GM19324 (cell line): Measurements from ENCODE around the gene LSAMP.
"Not testable (repeated sequence)": the region's sequence is repeated elsewhere in the genome, so short reads cannot be mapped to it uniquely, and the experiment has no call there.

ENCODE experiments used
- ATAC-seq: cut with Tn5 transposase; IDR thresholded peaks from one replicate; pipeline ENCODE4 v1.9.1; 2021; ENCODE audit warnings: mild to moderate bottlenecking, moderate library complexity; ENCODE audit not compliant: unreplicated experiment, low FRiP score

Gene LSAMP

GRCh38 chr3:116254541-116254940 lies 190.7 kb downstream of the LSAMP start:
- ATAC-seq: no peak

GRCh38 chr3:116253511-116253910 lies 191.8 kb downstream of the LSAMP start:
- ATAC-seq: no peak

- no peak for ATAC-seq
Measured at GRCh38 chr3:116247605-116248004, 197.7 kb downstream of the LSAMP start.

- no peak for ATAC-seq
Measured at GRCh38 chr3:116246406-116246980, 198.8 kb downstream of the LSAMP start.

- ATAC-seq: no peak
Measured at GRCh38 chr3:116242825-116243224, 202.5 kb downstream of the LSAMP start.

GRCh38 chr3:116241677-116242076 lies 203.6 kb downstream of the LSAMP start:
- no peak for ATAC-seq

GRCh38 chr3:116240261-116240660 lies 205.0 kb downstream of the LSAMP start:
- ATAC-seq: no peak

- ATAC-seq: no peak
Measured at GRCh38 chr3:116238846-116239565, 206.3 kb downstream of the LSAMP start.

GRCh38 chr3:116233711-116234357 lies 211.5 kb downstream of the LSAMP start:
- no peak for ATAC-seq

- no peak for ATAC-seq
Measured at GRCh38 chr3:116230431-116231020, 214.8 kb downstream of the LSAMP start.

GRCh38 chr3:116226266-116226665 lies 219.0 kb downstream of the LSAMP start:
- ATAC-seq: no peak

GRCh38 chr3:116216761-116217160 lies 228.5 kb downstream of the LSAMP start:
- no peak for ATAC-seq

GRCh38 chr3:116211901-116212300 lies 233.4 kb downstream of the LSAMP start:
- no peak for ATAC-seq

- ATAC-seq: not testable (repeated sequence)
Measured at GRCh38 chr3:116208830-116209229, 236.5 kb downstream of the LSAMP start.

GRCh38 chr3:116200956-116201690 lies 244.2 kb downstream of the LSAMP start:
- no peak for ATAC-seq

- ATAC-seq: no peak
Measured at GRCh38 chr3:116199063-116199462, 246.2 kb downstream of the LSAMP start.

- no peak for ATAC-seq
Measured at GRCh38 chr3:116198087-116198486, 247.2 kb downstream of the LSAMP start.

- ATAC-seq: no peak
Measured at GRCh38 chr3:116192464-116192863, 252.8 kb downstream of the LSAMP start.

- no peak for ATAC-seq
Measured at GRCh38 chr3:116191409-116191808, 253.9 kb downstream of the LSAMP start.

GRCh38 chr3:116190095-116190494 lies 255.2 kb downstream of the LSAMP start:
- ATAC-seq: no peak
